ENCODE results near the gene MFSD12.

DNA sequence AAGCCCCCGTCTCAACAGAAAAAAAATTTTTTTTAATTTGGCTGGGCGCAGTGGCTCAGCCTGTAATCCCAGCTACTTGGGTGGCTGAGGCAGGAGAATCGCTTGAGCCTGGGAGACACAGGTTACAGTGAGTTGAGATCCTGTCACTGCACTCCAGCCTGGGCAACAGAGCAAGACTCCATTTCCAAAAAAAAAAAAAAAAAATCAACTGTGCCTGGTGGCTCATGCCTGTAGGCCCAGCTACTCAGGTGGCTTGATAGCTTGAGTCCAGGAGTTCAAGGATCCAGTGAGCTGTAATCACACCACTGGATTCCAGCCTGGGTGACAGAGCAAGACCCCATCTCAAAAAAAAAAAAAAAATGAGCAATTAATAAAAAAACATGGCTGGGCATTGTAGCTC is 55.6 kb downstream of the MFSD12 start:
- TF ChIP-seq EP300 (IDR thresholded peaks at IDR 0.05): no peak
- TF ChIP-seq POLR2AphosphoS5 (IDR thresholded peaks at IDR 0.05): no peak
- TF ChIP-seq, protein P1, sequence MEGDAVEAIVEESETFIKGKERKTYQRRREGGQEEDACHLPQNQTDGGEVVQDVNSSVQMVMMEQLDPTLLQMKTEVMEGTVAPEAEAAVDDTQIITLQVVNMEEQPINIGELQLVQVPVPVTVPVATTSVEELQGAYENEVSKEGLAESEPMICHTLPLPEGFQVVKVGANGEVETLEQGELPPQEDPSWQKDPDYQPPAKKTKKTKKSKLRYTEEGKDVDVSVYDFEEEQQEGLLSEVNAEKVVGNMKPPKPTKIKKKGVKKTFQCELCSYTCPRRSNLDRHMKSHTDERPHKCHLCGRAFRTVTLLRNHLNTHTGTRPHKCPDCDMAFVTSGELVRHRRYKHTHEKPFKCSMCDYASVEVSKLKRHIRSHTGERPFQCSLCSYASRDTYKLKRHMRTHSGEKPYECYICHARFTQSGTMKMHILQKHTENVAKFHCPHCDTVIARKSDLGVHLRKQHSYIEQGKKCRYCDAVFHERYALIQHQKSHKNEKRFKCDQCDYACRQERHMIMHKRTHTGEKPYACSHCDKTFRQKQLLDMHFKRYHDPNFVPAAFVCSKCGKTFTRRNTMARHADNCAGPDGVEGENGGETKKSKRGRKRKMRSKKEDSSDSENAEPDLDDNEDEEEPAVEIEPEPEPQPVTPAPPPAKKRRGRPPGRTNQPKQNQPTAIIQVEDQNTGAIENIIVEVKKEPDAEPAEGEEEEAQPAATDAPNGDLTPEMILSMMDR (IDR thresholded peaks at IDR 0.05): no peak
- no peak for TF ChIP-seq POLR2A (IDR thresholded peaks at IDR 0.05)
